ENCODE data around the gene S1PR1. TPM values are rescaled to one million over a fixed set of nuclear protein-coding genes. Genes with fewer than 3 reads are reported as not detected.
A peak's percentile ranks its signal among the peaks of the same experiment; 100 is the strongest.
"Not testable (repeated sequence)": the region's sequence is repeated elsewhere in the genome, so short reads cannot be mapped to it uniquely, and the experiment has no call there.

Gene S1PR1
- total RNA-seq, 1 donor from 2014 or later: 54.9 TPM

- TF ChIP-seq, protein P1, sequence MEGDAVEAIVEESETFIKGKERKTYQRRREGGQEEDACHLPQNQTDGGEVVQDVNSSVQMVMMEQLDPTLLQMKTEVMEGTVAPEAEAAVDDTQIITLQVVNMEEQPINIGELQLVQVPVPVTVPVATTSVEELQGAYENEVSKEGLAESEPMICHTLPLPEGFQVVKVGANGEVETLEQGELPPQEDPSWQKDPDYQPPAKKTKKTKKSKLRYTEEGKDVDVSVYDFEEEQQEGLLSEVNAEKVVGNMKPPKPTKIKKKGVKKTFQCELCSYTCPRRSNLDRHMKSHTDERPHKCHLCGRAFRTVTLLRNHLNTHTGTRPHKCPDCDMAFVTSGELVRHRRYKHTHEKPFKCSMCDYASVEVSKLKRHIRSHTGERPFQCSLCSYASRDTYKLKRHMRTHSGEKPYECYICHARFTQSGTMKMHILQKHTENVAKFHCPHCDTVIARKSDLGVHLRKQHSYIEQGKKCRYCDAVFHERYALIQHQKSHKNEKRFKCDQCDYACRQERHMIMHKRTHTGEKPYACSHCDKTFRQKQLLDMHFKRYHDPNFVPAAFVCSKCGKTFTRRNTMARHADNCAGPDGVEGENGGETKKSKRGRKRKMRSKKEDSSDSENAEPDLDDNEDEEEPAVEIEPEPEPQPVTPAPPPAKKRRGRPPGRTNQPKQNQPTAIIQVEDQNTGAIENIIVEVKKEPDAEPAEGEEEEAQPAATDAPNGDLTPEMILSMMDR (IDR thresholded peaks at IDR 0.05; ENCODE audit: borderline replicate concordance): no peak
- DNase-seq: no peak
- no peak overlapping the region for H3K4me3 ChIP-seq
- intact Hi-C loops (cut with micrococcal nuclease): no loop called here
- no peak overlapping the region for H3K27ac ChIP-seq (replicated peaks)
- peaks cover 17% of the 10 kb centered on the region for H3K4me1 ChIP-seq
- no peaks in the 10 kb centered on the region for H3K27me3 ChIP-seq (ENCODE audit: low read depth)
- H3K9me3 ChIP-seq (replicated peaks): no peaks in the 10 kb centered on the region
- no peaks in the 10 kb centered on the region for H3K36me3 ChIP-seq
Observed at GRCh38 chr1:101215363-101216011, 21.3 kb upstream of the S1PR1 start.

- Histone ChIP-seq H3K4me1 (peaks cover 17% of the 10 kb centered on the region), H3K4me3 (no peak overlapping the region), H3K27ac (replicated peaks) (peak overlapping the region; percentile 46), H3K27me3 (ENCODE audit: low read depth) (no peaks in the 10 kb centered on the region), H3K36me3 (no peaks in the 10 kb centered on the region), H3K9me3 (replicated peaks) (no peaks in the 10 kb centered on the region)
- intact Hi-C loops (cut with micrococcal nuclease): no loop called here
- no peak for DNase-seq
- TF ChIP-seq, protein P1 (IDR thresholded peaks at IDR 0.05; ENCODE audit: borderline replicate concordance): no peak
Observed at GRCh38 chr1:101216623-101217022, 20.2 kb upstream of the S1PR1 start.

- DNase-seq: no peak
- intact Hi-C loops (cut with micrococcal nuclease): no loop called here
- peaks cover 17% of the 10 kb centered on the region for H3K4me1 ChIP-seq
- no peak overlapping the region for H3K4me3 ChIP-seq
- H3K36me3 ChIP-seq: no peaks in the 10 kb centered on the region
- no peaks in the 10 kb centered on the region for H3K9me3 ChIP-seq (replicated peaks)
- H3K27ac ChIP-seq (replicated peaks): peak overlapping the region; percentile 46
- TF ChIP-seq, protein P1 (IDR thresholded peaks at IDR 0.05; ENCODE audit: borderline replicate concordance): no peak
- H3K27me3 ChIP-seq (ENCODE audit: low read depth): no peaks in the 10 kb centered on the region
Observed at GRCh38 chr1:101217148-101217547, 19.7 kb upstream of the S1PR1 start.

DNA sequence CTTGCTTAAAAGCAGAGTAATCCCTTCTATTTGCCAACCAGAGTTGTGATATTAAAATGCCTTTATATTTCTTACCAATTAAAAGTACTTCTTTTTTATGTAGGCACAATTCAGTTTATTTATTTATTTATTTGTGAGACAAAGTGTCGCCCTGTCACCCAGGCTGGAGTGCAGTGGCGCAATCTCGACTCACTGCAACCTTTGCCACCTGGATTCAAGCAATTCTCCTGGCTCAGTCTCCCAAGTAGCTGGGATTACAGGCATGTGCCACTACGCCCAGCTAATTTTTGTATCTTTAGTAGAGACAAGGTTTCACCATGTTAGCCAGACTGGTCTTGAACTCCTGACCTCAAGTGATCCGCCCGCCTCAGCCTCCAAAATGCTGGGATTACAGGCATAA lies 17.9 kb upstream of the S1PR1 start:
- peaks cover 13% of the 10 kb centered on the region for H3K4me1 ChIP-seq
- intact Hi-C loops (cut with micrococcal nuclease): not testable (repeated sequence)

DNA sequence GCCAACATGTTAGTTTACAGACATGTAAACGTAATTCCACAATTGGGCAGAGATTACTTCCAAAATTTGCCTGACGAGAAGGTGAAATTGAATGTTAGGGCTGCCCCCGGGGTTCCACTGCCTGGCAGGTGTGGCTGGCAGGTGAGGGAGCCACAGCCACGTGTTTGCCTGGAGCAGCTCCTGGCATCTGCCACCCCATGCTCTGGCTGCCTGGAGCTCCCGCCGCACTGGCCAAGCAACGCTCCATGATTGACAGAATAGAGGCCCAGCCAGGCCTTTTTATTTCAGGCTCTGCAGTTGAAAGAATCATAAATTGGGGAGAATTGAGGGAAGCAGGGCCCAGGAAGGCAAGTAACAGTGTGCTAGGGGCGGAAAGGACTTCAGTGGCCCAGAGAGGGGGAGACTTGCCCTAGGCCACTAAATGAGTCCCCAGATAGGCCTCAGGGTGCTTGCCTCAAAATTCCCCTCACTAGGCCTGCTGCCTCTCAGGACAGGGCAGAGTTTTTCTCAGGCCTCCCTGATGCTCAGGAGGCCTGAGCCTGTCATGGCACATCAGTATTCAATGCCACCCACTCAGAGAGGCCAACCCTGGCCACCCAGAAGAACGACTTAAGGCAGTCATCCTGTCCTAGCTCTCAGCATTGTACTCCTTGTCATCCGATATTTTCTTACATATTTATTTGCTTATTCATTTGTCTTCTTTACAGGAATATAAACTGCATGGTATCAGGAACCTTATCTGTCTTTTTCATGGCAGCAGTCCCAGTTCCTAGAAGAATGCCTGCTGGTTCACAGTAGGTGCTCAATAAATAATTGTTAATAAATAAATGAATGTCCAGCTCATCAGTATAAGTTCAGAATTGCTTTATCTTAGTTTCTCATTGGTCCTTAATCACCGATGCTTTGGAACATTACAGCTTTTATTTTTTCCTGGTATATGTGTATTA lies 16.6 kb upstream of the S1PR1 start:
- intact Hi-C loops (cut with micrococcal nuclease): no loop called here
- peak; percentile 55 for DNase-seq

More for the DNA sequence above, 17.9 kb upstream of the S1PR1 start:
- not testable (repeated sequence) for DNase-seq; H3K27me3 ChIP-seq (ENCODE audit: low read depth); H3K27ac ChIP-seq (replicated peaks); H3K4me3 ChIP-seq; H3K9me3 ChIP-seq (replicated peaks); H3K36me3 ChIP-seq

More for the DNA sequence above, 16.6 kb upstream of the S1PR1 start:
- no peak overlapping the region for H3K4me3 ChIP-seq
- H3K4me1 ChIP-seq: peaks cover 13% of the 10 kb centered on the region
- H3K27ac ChIP-seq (replicated peaks): peak overlapping the region; percentile 56
- no peaks in the 10 kb centered on the region for H3K27me3 ChIP-seq (ENCODE audit: low read depth)
- no peaks in the 10 kb centered on the region for H3K36me3 ChIP-seq
- no peaks in the 10 kb centered on the region for H3K9me3 ChIP-seq (replicated peaks)
- TF ChIP-seq, protein P1 (IDR thresholded peaks at IDR 0.05; ENCODE audit: borderline replicate concordance): no peak

Data from left ventricle myocardium inferior (tissue), 1 donor.